ENCODE results near the gene ZBTB37. TPM values are rescaled to one million over a fixed set of nuclear protein-coding genes. Genes with fewer than 3 reads are reported as not detected.

ZBTB37 gene
- total RNA-seq, 1 donor from 2014 or later, result 12.2 TPM

GRCh38 chr1:173886746-173887611 is 18.8 kb downstream of the ZBTB37 start:
- Mint-ChIP-seq H3K9me3 (ENCODE audit: low read depth) (no peaks in the 10 kb centered on the region), H3K4me3 (ENCODE audit: low read depth) (no peak overlapping the region), H3K27me3 (no peaks in the 10 kb centered on the region), H3K36me3 (ENCODE audit: insufficient read depth) (peaks cover 7% of the 10 kb centered on the region), H3K27ac (no peak overlapping the region), H3K4me1 (ENCODE audit: low read depth) (peaks cover 3% of the 10 kb centered on the region)
- no peak for TF ChIP-seq CTCF (IDR thresholded peaks at IDR 0.05; ENCODE audit: unreplicated experiment)
- no peak for DNase-seq (ENCODE audit: low spot score, unreplicated experiment)

- Mint-ChIP-seq H3K27ac (no peak overlapping the region), H3K27me3 (no peaks in the 10 kb centered on the region), H3K4me1 (ENCODE audit: low read depth) (peaks cover 3% of the 10 kb centered on the region), H3K4me3 (ENCODE audit: low read depth) (no peak overlapping the region), H3K9me3 (ENCODE audit: low read depth) (no peaks in the 10 kb centered on the region), H3K36me3 (ENCODE audit: insufficient read depth) (peaks cover 6% of the 10 kb centered on the region)
- DNase-seq (ENCODE audit: low spot score, unreplicated experiment), result no peak
- no peak for TF ChIP-seq CTCF (IDR thresholded peaks at IDR 0.05; ENCODE audit: unreplicated experiment)
These were observed 19.4 kb downstream of the ZBTB37 start for GRCh38 chr1:173887627-173888026.

GRCh38 chr1:173888749-173889148 is 20.6 kb downstream of the ZBTB37 start:
- H3K27ac Mint-ChIP-seq, result no peak overlapping the region

GRCh38 chr1:173889885-173890284 is 21.7 kb downstream of the ZBTB37 start:
- no peaks in the 10 kb centered on the region for H3K27me3 Mint-ChIP-seq

More at GRCh38 chr1:173888749-173889148, 20.6 kb downstream of the ZBTB37 start:
- no peak for DNase-seq (ENCODE audit: low spot score, unreplicated experiment)
- no peak for TF ChIP-seq CTCF (IDR thresholded peaks at IDR 0.05; ENCODE audit: unreplicated experiment)
- Mint-ChIP-seq H3K9me3 (ENCODE audit: low read depth) (no peaks in the 10 kb centered on the region), H3K36me3 (ENCODE audit: insufficient read depth) (peaks cover 6% of the 10 kb centered on the region), H3K27me3 (no peaks in the 10 kb centered on the region), H3K4me3 (ENCODE audit: low read depth) (no peak overlapping the region), H3K4me1 (ENCODE audit: low read depth) (peaks cover 3% of the 10 kb centered on the region)

GRCh38 chr1:173893611-173894010 is 25.4 kb downstream of the ZBTB37 start:
- Mint-ChIP-seq H3K27me3 (no peaks in the 10 kb centered on the region), H3K4me1 (ENCODE audit: low read depth) (peaks cover 3% of the 10 kb centered on the region), H3K9me3 (ENCODE audit: low read depth) (no peaks in the 10 kb centered on the region), H3K36me3 (ENCODE audit: insufficient read depth) (peaks cover 4% of the 10 kb centered on the region), H3K27ac (no peak overlapping the region), H3K4me3 (ENCODE audit: low read depth) (no peak overlapping the region)
- TF ChIP-seq CTCF (IDR thresholded peaks at IDR 0.05; ENCODE audit: unreplicated experiment), result no peak
- DNase-seq (ENCODE audit: low spot score, unreplicated experiment), result no peak

More at GRCh38 chr1:173889885-173890284, 21.7 kb downstream of the ZBTB37 start:
- Mint-ChIP-seq H3K27ac (no peak overlapping the region), H3K4me1 (ENCODE audit: low read depth) (peaks cover 3% of the 10 kb centered on the region), H3K9me3 (ENCODE audit: low read depth) (no peaks in the 10 kb centered on the region), H3K4me3 (ENCODE audit: low read depth) (no peak overlapping the region), H3K36me3 (ENCODE audit: insufficient read depth) (peaks cover 9% of the 10 kb centered on the region)
- TF ChIP-seq CTCF (IDR thresholded peaks at IDR 0.05; ENCODE audit: unreplicated experiment), result no peak
- no peak for DNase-seq (ENCODE audit: low spot score, unreplicated experiment)

Data from progenitor cell of endocrine pancreas (in vitro differentiated cells).